ENCODE data around the gene CNEP1R1.

- TF ChIP-seq CTCF (IDR thresholded peaks at IDR 0.05) (no peak), POLR2A (IDR thresholded peaks at IDR 0.05) (no peak)
These were observed 43.5 kb downstream of the CNEP1R1 start for GRCh38 chr16:50068550-50068949.
